HG02981 (cell line): ENCODE data around the gene CALHM1.
"Not testable (repeated sequence)": the region's sequence is repeated elsewhere in the genome, so short reads cannot be mapped to it uniquely, and the experiment has no call there.

Source experiments
- ATAC-seq: cut with Tn5 transposase; IDR thresholded peaks from one replicate; pipeline ENCODE4 v1.9.1; 2021; ENCODE audit warnings: mild to moderate bottlenecking, moderate library complexity; ENCODE audit not compliant: unreplicated experiment

The CALHM1 gene

GRCh38 chr10:103458720-103459119, at the start of gene CALHM1:
Gene CALHM1, minus strand, starts transcription at chr10:103458900. Its CDS starts 149 bp downstream, at chr10:103458751.
- peak; percentile 75 for ATAC-seq

- no peak for ATAC-seq
Observed at GRCh38 chr10:103507235-103508191, 48.8 kb upstream of the CALHM1 start.

GRCh38 chr10:103506061-103506460, 47.4 kb upstream of the CALHM1 start:
- no peak for ATAC-seq

GRCh38 chr10:103504181-103504783, 45.6 kb upstream of the CALHM1 start:
- peak; percentile 56 for ATAC-seq

GRCh38 chr10:103503777-103504176, 45.1 kb upstream of the CALHM1 start:
- ATAC-seq: not testable (repeated sequence)

GRCh38 chr10:103502849-103503660, 44.4 kb upstream of the CALHM1 start:
- ATAC-seq: no peak

GRCh38 chr10:103501186-103501585, 42.5 kb upstream of the CALHM1 start:
- ATAC-seq: no peak

GRCh38 chr10:103500481-103500880, 41.8 kb upstream of the CALHM1 start:
- no peak for ATAC-seq

GRCh38 chr10:103499881-103500280, 41.2 kb upstream of the CALHM1 start:
- no peak for ATAC-seq

GRCh38 chr10:103498936-103499638, 40.4 kb upstream of the CALHM1 start:
- ATAC-seq: no peak

- no peak for ATAC-seq
Observed at GRCh38 chr10:103497161-103497915, 38.6 kb upstream of the CALHM1 start.

GRCh38 chr10:103495321-103495720, 36.6 kb upstream of the CALHM1 start:
- ATAC-seq: no peak

- ATAC-seq: no peak
Observed at GRCh38 chr10:103493916-103494877, 35.5 kb upstream of the CALHM1 start.

GRCh38 chr10:103493362-103493915, 34.7 kb upstream of the CALHM1 start, which contains the start of gene NEURL1:
Gene NEURL1, plus strand, starts transcription at chr10:103493705. Its CDS starts 683 bp downstream, at chr10:103494388.
- ATAC-seq: no peak

GRCh38 chr10:103492655-103493261, 34.1 kb upstream of the CALHM1 start:
- no peak for ATAC-seq

- no peak for ATAC-seq
Observed at GRCh38 chr10:103491729-103492364, 33.1 kb upstream of the CALHM1 start.

- ATAC-seq: peak; percentile 7
Observed at GRCh38 chr10:103490986-103491314, 32.2 kb upstream of the CALHM1 start.

- ATAC-seq: no peak
Observed at GRCh38 chr10:103487410-103487708, 28.7 kb upstream of the CALHM1 start.
